ENCODE measurements around the gene DPF3. TPM values are rescaled to one million over a fixed set of nuclear protein-coding genes. Genes with fewer than 3 reads are reported as not detected.
A peak's percentile ranks its signal among the peaks of the same experiment; 100 is the strongest.

The DPF3 gene
- total RNA-seq, 1 experiment from 2014 or later = 0.31 TPM

DNA sequence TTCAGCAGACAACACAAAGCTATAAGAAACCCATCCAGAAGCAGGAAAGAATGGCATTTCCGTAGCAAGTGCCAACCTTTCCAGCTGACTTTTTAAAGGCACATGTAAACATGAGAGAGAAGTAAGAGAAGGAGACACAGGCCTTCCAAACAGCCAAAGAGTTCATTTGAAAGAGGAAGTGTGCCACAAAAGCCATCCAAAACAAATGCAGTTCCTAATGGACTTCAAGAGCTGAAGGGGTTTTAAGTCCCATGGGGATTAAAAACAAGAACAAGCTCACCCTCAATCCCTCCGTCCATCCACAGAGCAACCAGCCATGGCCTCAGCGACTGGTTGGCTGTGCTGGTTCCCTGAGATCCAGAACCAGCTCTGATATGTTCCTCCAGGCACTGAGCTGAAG lies 4.5 kb upstream of the DPF3 start (continued):
- TF ChIP-seq ARID4B (CRISPR knock-in tag; IDR thresholded peaks at IDR 0.05; ENCODE audit: borderline replicate concordance) (no peak), HMGA2 (CRISPR knock-in tag; IDR thresholded peaks at IDR 0.05) (no peak), ZNF317 (CRISPR knock-in tag; IDR thresholded peaks at IDR 0.05; ENCODE audit: borderline replicate concordance, low read depth) (no peak), ZBTB43 (CRISPR knock-in tag; IDR thresholded peaks at IDR 0.05) (no peak), GRHL2 (CRISPR knock-in tag; IDR thresholded peaks at IDR 0.05; ENCODE audit: insufficient replicate concordance, severe bottlenecking) (no peak), IRF2 (CRISPR knock-in tag; IDR thresholded peaks at IDR 0.05; ENCODE audit: borderline replicate concordance, low read depth) (no peak), ZNF138 (CRISPR knock-in tag; conservative IDR thresholded peaks at IDR 0.05) (no peak), TEAD4 (CRISPR knock-in tag; IDR thresholded peaks at IDR 0.05) (no peak), OVOL2 (CRISPR knock-in tag; IDR thresholded peaks at IDR 0.05; ENCODE audit: borderline replicate concordance) (no peak), ZNF425 (CRISPR knock-in tag; conservative IDR thresholded peaks at IDR 0.05) (no peak)

- ATAC-seq = peak; percentile 61
Observed at GRCh38 chr14:72894623-72895378, 900 bp upstream of the DPF3 start.

More at GRCh38 chr14:72894623-72895378, 900 bp upstream of the DPF3 start:
- CTCF ChIA-PET = interaction anchor here (0.9 to 2.6 kb wide), 15 partner anchors 8 to 381 kb away, joined by 3 to 25 read pairs (median 4); no protein-coding TSS in a partner anchor
- Mint-ChIP-seq H3K4me1 (peaks cover 34% of the 10 kb centered on the region), H3K36me3 (no peaks in the 10 kb centered on the region), H3K27me3 (ENCODE audit: low read depth) (peaks cover 76% of the 10 kb centered on the region), H3K4me3 (peak overlapping the region; percentile 92), H3K27ac (no peak overlapping the region), H3K9me3 (no peaks in the 10 kb centered on the region)
- no peak for TF ChIP-seq ZMAT4 (CRISPR knock-in tag; IDR thresholded peaks at IDR 0.05)
- no peak for TF ChIP-seq ZNF263 (CRISPR knock-in tag; IDR thresholded peaks at IDR 0.05; ENCODE audit: low read depth)
- TF ChIP-seq ZNF425 (CRISPR knock-in tag; conservative IDR thresholded peaks at IDR 0.05) = no peak
- no peak for TF ChIP-seq IRF2 (CRISPR knock-in tag; IDR thresholded peaks at IDR 0.05; ENCODE audit: borderline replicate concordance, low read depth)
- no peak for TF ChIP-seq GABPB1 (CRISPR knock-in tag; IDR thresholded peaks at IDR 0.05)
- no peak for TF ChIP-seq ZBTB43 (CRISPR knock-in tag; IDR thresholded peaks at IDR 0.05)
- no peak for TF ChIP-seq TP53 (CRISPR knock-in tag; IDR thresholded peaks at IDR 0.05)
- no peak for TF ChIP-seq JUN (CRISPR knock-in tag; IDR thresholded peaks at IDR 0.05)
- no peak for TF ChIP-seq ZNF416 (CRISPR knock-in tag; IDR thresholded peaks at IDR 0.05)
- no peak for TF ChIP-seq FOXJ3 (CRISPR knock-in tag; IDR thresholded peaks at IDR 0.05; ENCODE audit: borderline replicate concordance)
- TF ChIP-seq MYBL2 (CRISPR knock-in tag; IDR thresholded peaks at IDR 0.05) = no peak
- peak; percentile 54 for DNase-seq (ENCODE audit: low spot score)
- POLR2A ChIA-PET = interaction anchor here (0.6 to 1.1 kb wide), 3 partner anchors 11 to 83 kb away, joined by 3 read pairs; no protein-coding TSS in a partner anchor
